ENCODE results near the gene CCDC138.

Gene CCDC138

DNA sequence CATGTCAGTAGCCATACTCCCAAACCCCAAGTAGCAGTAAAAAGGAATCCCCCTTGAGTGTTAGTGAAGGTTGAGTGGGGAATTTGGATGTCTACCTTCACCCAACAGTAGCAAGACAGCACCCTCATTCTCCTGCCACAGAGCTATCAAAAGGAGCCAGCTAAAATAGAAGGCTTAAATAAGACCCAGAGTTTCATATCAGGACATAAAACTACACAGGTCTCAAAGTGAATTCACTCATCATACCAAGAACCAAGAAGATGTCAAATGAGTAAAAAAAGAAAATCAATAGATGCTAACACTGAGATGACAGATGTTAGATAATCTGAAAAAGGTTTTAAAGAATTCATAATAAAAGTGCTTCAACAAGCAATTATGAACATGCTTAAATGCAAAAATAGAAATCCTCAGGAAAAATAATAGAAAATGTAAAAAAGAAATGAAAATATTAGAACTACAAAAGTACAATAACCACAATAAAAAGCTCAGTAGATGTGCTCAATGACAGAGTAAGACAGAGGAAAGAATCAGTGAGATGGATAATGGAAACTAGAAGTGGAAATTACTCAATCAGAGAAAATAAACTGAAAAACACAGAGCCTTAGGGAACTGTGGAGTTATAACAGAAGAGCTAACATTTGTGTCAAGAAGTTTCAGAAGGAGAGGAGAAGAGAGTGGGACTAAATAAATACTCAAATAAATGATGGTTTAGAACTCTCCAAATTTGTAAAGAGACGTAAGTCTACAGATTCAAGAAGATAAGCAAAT is 111.9 kb downstream of the CCDC138 start:
- DNase-seq = no peak

DNA sequence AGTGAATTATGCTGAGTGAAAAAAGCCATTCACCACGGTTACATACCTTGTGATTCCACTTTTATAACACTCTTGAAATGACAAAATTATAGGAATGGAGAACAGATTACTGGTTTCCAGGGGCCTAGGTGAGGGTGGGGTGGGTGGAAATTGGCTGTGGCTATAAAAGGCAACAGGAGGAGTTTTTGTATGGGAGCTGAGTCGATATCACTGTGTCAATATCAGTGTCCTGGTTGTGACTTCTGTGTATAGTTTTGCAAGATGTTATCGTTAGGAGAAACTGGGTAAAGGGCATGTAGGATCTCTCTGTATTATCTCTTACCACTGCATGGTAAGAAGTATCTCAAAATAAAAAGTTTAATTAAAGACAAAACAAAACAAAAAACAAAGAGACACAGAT is 118.1 kb downstream of the CCDC138 start:
- no peak for DNase-seq

DNA sequence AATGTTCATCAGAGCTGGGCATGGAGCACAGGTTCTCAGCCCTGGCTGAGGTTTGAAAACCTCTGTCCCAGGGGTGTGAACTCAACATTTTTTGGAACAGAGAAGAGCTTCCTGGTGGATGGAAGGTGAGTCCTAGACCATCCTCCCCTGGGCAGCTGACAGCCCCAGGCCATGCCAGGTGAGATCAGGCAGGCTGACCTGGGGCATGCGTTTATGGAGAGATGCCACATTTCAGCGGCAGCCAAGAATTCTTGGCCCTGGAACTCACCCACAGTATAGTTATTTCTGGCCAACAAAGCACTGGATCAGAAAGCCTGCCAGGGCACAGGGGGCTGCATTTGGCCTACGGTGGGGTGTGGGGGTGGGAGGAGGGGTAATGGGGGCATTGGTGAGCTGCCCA is 118.6 kb downstream of the CCDC138 start:
- no peak for DNase-seq

DNA sequence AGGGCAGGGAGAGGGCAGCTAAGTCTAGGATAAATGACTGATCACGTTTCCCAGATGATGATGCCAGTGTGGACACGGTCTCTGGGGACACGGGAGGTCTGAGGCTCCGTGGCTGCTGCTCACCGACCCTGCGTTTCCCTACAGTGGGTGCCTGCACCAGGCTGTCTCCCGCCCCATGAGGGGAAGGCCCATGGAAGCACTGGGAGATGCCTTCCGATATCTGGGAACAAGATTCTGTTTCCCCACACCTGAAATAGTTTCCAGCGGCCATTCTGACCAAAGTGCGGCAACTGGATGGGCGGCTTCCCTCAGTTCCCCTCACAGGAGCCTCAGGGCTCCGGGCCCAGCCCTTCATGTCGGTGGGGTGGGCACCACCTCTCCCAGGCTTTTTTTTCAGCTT is 119.3 kb downstream of the CCDC138 start:
- no peak for DNase-seq

DNA sequence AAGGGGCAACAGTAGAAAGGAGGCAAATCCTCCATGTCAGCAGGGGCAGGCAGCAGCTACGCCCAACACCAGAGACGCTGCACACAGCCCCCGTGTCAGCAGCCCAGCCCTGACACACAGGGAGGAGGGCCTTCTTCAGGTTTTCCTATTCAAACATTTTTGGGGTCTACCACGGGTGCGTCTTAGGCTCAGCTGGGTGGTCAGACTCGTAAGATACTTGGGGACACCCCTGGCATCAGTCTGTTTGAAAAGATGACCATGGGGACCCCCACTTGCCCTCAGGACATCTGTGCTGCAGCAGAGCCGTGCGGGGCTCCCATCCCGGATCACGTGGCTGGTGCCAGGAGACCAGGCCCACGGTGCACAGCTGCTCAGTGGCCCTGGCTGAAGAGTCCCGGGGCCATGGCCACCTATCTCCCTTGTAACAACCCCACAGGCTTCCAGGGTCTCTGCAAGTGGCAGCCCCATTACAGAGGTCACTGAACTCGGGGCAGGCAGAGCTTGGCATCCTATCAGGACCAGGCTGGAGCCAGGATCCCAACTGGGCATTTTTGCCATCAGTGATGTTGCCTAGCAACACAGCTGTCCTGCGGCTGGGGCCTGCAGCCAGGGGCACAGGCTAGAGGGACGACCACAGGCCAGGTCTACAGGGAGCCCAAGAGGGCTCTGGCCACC is 120.0 kb downstream of the CCDC138 start:
- DNase-seq = no peak

DNA sequence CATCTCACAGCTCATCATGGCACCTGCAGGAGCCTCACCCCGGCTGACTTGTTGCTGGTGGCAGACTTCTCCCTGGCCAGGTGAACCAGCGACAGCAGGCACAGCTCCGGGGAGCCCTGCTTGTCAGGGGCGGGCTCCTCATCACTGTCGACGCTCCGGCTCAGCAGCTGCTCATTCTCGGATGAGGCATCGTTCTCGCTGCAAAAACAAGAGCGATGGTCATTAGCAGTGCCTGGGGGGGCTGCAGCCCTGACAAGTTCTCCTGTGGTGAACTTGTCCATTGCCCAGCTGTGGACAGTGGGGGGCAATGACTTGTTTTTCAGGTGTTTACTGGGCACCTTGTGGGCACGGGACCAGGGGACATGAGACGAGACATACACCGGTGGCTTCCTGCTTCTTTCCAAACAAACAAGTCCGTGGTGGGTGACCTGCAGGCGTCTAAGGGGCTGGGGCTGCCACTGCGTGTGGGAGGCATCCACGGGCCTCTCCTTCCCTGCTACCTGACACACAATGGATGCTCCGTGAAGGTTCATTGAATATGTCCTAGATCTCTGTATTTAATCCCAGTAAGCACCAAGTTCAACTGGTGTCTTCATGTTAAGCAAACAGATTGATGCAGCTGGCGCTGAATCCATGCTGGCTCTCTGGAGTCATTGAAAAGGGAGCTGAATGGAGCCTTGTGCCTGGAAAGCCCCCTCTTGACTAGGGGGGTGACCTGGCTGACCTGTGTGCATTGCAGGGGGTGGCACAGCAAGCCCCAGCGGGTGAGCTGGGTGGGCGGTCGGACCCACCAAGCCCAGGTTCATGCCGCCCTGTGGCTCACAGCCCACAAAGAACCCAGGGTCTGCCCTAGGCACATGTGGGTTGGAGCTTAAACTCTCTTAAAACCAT is 121.5 kb downstream of the CCDC138 start:
- DNase-seq = no peak

DNA sequence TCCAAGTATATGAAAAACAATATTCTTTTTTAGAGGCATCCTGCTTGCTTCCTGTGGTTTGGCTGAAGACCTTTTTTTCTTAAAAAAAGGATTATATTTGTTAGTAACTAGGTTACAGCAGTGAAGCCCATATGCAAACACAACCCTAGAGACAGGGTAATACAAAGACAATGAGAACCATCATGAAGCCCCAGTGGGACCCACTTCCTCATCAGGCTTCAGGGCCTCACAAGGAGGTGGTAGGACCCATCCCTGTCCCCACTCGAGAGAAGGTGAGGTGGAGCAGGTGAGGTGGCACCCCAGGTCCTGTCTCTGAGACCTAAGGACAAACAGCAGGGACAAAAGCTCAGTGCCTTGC is 122.1 kb downstream of the CCDC138 start:
- no peak for DNase-seq

DNA sequence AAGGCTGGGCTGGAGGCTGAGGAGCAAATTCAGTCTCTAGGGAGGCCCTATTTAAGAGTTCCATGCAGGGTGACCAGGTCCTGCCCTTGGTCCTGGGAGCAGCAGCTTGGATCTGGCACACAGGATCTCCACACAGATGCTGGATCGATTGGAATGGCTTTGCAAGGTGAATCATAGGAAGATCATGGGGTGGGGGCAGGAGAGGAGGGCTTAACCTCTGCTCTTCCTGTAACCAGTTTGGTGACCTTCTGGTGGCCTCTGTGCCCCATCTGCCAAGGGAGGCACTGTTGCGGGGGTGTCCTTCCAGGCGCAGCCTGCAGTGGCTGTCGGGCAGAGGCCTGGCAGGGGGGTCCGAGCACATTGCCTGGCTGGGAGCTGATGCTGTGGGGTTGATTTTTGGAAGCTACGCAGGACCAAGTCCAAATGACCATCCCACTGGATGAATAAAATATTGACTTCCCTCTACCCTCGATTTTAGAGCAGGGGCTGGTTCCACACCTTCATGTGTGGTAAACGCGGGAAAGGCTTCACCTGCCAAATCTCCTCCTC is 122.8 kb downstream of the CCDC138 start:
- no peak for DNase-seq

DNA sequence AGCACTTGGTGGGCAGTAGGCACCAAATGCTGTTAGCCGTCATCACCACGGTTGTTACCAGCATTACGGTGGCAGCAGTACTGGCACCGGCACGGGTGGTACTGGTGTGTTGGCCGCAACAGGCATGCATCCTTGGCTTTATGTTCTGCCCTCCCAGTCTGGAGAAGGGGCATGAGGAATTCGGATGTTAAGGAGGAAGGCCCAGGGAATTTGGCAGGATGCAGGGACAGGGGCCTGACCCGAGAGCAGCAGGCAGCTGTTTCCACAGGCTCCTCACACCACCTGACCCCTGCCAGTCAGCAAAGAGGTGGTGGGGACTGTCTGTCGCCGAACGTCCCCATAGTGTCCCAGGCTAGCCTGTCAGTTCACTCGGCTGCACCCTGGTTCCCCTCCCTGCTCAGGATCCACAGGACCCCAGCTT is 123.5 kb downstream of the CCDC138 start:
- no peak for DNase-seq

DNA sequence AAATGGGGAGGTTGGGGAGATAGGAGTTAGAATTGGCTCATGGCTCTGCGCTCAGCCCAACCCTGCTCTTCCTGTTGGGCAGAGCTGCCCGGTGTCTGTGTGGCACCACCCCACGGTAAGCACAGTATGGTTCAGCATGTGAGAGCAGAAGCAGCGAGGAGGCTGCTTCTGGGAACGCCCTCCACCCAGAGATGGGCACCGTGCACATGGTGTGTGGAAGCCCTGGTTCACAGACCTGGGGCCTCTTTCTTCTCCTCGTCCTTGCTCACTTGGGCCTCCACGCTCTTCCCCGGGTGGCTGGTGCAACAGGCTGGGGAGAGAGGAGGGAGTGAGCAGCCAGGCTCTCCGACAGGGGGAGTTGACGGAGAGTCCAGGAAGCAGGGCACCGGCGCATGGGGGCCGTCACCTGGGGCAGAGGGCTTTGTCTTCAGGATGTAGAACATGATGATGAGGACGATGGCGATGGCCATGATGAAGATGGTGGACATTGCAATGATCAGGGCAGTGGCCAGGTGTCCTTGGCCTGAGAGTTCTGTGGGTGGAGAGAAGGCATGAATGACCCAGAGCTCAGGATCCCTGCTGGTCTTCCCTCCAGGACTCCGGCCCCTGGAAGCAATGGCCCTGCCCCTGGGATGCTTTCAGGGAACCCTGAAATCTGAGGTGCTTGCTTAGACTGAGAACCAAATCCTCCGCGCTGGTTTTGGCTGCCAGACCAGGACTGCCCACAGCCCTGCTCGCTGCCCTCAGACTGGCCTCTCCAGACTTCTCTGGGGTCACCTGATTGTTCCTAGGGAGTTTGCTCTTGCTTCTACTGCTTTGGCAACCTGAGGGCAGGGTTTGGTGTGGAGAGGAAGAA is 124.2 kb downstream of the CCDC138 start:
- no peak for DNase-seq

DNA sequence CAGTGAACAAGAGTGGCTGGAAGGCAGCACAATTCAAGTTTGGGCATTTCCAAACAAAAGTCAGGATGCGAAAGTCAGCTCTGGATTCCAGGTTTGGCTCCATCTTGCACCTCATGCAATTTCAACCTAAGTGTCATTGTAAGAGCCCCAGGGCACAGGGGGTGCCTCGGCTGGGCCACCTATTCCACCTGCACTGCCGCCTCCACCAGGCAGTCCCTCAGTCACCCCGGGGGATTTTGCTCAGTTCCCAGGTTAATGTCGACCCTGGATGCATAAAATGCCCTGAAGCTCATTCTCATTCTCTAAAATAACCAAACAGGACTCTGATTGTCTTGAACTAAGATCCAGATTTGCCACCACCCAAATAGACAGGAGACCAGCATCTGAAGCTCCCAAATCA is 124.8 kb downstream of the CCDC138 start:
- no peak for DNase-seq

DNA sequence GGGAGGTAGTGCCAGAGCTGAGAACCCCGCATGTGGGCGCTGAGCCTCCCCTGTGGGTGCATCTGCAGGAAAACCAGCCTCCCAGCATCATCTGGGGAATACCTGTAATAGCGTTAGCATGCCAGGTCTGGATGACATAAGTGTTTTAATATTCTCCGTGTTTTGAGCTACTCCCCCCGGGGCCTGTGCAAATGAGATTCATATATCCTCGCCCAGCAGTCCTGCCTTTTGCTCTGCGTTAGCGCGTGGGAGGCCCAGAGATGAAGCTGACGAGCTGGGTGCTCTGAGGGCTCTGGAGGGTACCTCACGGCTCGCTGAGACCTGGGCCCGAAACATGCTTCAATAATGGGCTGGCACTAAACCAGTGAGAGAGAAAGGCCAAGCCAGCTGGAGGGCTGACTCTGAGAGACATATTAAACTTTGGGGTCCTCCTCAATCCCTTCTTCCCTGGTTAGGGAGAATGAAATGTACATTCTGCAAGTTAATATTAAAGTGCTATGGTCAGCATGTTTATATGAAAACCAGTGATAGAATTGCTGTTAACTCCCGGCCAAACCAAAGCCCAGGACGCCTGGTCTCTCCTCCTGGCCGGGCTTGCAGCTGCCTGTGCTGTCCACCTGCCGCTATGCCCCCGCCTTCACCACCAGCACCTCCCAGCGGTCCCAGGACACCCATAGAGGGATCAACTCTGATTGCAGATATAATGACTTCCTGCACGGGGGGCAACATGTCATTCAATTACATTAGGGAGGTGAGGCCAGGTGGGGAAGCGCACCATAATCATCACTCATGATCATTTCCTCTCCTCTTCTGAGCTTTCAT is 125.4 kb downstream of the CCDC138 start:
- DNase-seq = no peak

DNA sequence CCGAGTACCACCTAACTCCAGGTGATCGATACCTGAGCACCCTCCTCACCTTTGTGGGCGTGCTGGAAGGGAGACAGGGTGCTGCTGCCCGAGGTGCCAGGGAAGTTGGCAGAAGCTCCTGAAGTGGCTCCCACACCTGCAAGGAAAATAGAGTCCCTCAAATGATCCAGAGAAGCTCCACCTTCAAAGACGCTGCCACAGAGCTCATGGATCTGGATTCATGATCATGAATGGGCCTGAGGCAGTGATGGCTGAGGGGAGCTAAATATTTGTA is 126.0 kb downstream of the CCDC138 start:
- no peak for DNase-seq

DNA sequence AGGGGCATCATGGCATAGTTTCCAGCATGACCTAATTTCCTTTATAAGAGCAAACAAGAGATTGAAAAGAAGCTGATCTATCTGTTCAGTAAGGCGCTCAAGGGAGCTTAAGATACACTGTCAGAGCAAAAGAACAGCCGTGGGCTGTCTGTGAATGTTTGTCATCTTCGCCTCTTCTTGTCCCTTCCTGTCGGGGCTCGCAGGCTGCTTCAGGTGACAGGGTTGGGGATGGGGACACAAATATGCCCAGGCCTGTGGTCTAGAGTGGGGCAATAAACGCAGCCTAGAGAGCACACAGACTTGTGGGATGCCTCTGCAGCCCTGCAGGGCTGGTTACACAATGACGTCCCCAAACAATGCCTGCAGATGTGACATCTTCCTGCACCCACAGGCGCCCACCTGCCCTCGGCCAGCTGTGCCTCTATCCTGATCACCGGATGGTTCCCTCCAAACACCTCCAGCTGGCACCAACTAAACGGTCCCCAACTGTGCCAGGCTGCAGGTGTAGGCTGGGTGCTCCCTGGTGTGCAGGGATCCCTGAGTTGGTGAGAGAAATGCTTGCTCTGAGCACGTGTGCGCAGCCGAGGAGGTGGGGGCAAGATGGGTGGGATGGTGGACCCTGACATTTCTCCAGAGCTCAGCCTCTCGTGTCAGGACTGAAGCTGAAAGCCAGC is 129.7 kb downstream of the CCDC138 start:
- no peak for DNase-seq

DNA sequence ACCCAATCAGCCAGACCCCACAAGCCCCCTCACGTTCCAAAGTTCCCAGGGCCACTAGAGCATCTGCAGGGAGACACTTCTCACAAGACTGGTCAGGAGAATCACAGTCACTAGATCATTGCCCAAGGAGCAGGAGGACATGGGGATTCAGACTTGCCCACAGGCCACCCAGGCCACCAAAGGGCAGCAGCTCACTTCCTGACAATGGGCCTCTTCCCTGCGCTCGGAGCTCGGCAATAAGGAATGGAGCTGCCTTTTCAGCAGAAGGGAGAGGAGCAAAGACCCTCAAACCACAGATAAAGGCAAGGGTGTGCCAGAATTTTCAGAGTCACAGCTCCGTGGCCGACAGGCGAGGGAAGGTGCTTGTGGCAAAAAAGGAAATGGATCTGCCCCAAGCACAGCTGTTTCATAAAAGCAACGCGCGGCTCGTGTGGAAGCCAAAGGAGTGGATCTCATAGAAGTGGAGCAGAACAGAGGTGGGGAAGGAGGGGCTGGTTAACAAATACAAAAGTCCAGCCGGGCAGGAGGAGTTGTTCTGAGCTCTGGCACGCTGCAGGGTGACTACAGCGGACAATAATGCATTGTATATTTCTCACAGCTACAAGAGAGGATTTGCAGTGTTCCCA is 130.3 kb downstream of the CCDC138 start:
- no peak for DNase-seq

DNA sequence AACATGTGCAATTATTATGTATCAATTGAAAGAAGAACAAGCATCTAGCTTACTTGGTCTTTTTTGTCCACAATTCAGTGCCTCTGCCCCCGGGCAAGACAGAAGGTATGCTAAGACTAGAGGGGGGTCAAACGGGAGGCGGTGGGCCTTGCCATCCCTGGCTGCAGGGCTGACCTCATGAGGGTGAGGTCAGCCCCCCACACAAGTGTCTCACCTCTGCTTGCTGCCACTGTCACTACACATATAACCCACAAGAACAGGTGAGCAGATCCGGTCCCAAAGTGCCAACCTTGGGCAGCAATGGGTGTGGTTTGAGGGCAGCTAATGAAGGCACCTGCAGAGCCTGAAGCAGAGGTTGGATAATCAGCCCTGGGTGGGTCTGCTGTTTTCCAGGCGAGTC is 131.0 kb downstream of the CCDC138 start:
- no peak for DNase-seq

DNA sequence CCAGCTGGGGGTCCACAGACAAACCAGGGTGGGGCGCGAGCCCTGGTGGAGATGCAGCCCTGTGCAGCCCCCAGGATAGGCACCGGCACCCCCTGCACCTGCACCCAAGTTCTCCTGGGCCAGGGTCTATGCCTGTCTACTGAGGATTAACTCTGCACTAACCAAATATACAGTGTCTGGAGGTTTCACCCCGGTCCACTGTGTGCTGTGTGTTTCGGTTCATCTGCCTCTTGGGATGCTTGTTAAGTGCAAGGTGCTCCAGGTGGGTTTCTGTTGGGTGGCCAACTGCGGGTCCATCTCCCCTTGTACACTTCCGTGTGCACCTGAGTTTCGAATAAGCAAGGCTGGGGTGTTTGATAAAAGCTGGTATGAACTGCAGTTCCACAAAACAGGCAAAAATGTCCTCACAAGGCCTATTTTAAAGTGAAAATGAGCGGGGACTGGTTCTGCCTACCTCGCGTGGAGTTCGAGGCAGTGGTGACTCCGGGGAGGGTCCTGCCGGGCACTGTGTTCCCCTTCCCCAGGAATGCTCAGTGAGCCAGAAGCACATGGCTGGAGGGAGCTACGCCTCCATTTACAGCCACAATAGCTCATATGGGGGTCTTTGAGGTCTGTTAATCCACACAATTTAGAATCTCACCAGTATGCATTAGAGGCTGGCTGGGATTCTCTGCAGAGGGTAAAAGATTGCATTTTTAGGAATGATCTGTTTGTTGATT is 131.7 kb downstream of the CCDC138 start:
- DNase-seq = no peak

DNA sequence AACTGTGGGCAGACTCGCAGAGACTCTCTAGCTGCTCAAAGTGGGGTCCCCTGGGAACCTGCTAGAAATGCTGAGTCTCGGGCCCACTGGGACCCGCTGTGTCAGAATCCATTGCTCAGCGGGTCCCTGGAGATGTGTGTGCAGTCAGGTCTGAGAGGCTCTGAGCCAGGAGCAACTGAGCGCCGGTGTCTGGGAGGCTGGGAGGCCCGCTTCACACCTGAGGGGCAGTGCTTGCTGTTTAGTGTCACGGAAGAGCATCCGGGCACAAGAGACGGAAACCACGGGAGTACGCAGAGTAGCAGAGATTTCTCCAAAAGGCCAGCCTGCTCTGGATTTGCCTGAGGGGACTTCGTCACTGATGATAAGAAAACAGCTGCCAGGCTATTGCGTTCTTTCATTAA is 132.4 kb downstream of the CCDC138 start:
- DNase-seq = no peak

DNA sequence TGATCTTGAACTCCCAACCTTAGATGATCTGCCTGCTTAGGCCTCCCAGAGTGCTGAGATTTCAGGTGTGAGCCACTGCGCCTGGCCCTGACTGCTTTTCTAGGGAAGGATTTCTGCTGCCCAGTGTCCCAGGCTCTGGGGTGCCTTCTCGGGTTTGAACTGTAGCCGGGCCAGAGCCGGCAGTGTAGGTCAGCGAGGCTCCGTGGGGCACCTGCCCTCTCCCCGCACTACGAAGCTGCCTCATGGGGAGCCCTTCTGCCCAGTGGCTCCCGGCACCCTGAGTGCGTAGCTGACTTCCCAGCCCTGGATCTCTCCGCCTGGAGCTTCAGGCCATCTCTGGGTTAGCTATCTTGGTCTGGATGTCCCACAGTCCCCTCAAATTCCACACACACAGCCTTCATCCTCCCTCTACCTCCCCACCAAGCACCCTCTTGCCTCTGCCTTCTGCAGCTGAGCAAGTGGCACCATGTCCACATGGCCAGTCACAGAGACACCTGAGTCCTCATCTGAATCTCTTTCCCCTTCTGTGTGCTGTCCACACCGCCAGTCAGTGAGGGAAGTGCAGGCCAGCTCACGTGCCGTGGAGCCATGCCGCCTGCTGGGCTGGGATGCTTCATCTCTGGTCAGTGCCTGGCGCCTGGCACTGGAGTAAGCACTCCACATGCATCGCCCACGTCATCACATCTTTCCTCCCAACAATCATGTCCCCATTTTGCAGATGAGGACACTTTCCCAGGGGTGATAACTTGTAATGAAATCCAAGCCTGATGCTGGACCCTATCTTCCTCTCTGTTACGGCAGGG is 133.2 kb downstream of the CCDC138 start:
- no peak for DNase-seq
